A549 (cell line): Measurements from ENCODE around the gene CD4.

Experiments
- EHF ChIP-seq: fragments of 250-450 bp; sonication (Bioruptor Pico); IDR thresholded peaks from 2 replicates; pipeline ENCODE4 v1.5.0; 2020; ENCODE audit warnings: mild to moderate bottlenecking
- NPAS2 ChIP-seq: fragments of 250-450 bp; sonication (Bioruptor Pico); IDR thresholded peaks from 2 replicates; pipeline ENCODE4 v1.8.0; 2022; ENCODE audit warnings: mild to moderate bottlenecking, moderate library complexity, borderline replicate concordance
- RFX5 ChIP-seq: fragments of 450-650 bp; IDR thresholded peaks from 2 replicates; pipeline ENCODE4 v1.7.1; 2014; ENCODE audit warnings: antibody characterized with exemption, mild to moderate bottlenecking, moderate library complexity
- TF ChIP-seq, protein P1 (sequence below): fragments of 150-350 bp; IDR thresholded peaks from 2 replicates; pipeline ENCODE4 v1.6.1; 2014; ENCODE audit warnings: low read depth, mild to moderate bottlenecking, low read length
- TF ChIP-seq, protein P2 (sequence below): fragments of >200 bp; sonication (Bioruptor Twin); formaldehyde crosslinking; IDR thresholded peaks from 3 replicates; pipeline ENCODE4 v1.5.1; 2016

DNA sequence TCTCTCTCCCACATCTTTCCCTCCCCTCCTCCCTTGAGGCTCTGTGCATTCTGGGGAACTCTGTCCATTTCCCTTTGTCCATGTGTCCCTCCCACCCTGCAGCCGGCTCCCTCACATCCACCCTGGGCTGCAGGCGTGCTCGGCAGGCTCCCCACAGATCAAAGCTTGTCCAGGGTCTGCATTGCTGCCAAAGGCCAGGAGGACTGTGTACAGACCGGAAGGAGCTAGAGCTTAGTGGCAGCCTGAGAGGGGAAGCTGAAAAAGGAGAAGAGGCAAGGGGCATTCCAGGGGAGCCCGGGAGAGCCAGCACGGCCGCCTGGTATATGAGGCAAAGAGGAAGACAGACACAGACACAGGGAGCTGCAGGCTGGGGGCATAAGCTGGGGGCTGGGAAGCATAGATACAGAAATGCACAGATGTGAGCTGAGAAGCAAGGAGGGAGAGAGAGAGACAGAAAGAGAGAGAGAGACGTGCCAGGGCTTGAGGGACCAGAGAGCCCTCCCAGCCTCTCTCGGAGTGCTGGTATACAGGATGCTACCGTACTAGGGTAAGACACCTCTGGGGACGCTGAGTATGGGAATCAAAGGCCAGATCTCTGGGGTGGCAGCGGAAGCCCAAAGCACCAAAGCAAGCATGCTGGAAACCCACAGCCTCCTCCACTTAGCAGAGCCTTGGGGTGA, 3.3 kb downstream of the CD4 start:
- TF ChIP-seq, protein P1, sequence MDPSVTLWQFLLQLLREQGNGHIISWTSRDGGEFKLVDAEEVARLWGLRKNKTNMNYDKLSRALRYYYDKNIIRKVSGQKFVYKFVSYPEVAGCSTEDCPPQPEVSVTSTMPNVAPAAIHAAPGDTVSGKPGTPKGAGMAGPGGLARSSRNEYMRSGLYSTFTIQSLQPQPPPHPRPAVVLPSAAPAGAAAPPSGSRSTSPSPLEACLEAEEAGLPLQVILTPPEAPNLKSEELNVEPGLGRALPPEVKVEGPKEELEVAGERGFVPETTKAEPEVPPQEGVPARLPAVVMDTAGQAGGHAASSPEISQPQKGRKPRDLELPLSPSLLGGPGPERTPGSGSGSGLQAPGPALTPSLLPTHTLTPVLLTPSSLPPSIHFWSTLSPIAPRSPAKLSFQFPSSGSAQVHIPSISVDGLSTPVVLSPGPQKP = no peak
- TF ChIP-seq NPAS2 (no peak), EHF (CRISPR knock-in tag) (no peak), RFX5 (no peak)
- TF ChIP-seq, protein P2, sequence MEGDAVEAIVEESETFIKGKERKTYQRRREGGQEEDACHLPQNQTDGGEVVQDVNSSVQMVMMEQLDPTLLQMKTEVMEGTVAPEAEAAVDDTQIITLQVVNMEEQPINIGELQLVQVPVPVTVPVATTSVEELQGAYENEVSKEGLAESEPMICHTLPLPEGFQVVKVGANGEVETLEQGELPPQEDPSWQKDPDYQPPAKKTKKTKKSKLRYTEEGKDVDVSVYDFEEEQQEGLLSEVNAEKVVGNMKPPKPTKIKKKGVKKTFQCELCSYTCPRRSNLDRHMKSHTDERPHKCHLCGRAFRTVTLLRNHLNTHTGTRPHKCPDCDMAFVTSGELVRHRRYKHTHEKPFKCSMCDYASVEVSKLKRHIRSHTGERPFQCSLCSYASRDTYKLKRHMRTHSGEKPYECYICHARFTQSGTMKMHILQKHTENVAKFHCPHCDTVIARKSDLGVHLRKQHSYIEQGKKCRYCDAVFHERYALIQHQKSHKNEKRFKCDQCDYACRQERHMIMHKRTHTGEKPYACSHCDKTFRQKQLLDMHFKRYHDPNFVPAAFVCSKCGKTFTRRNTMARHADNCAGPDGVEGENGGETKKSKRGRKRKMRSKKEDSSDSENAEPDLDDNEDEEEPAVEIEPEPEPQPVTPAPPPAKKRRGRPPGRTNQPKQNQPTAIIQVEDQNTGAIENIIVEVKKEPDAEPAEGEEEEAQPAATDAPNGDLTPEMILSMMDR = no peak
